Hematopoietic multipotent progenitor cell treated with erythropoietin and hydrocortisone succinate and interleukin-3 and kit ligand, for 17 days (in vitro differentiated cells): ENCODE measurements around the gene TYRO3.
"Not testable (repeated sequence)": the region's sequence is repeated elsewhere in the genome, so short reads cannot be mapped to it uniquely, and the experiment has no call there.

Experiments used
- DNase-seq: peaks from one replicate; pipeline ENCODE4 v3.0.0-alpha.2; 2015; ENCODE audit warnings: low spot score

Gene TYRO3

GRCh38 chr15:41574158-41574557, 15.1 kb downstream of the TYRO3 start:
- no peak for DNase-seq

- no peak for DNase-seq
Observed at GRCh38 chr15:41575282-41575681, 16.3 kb downstream of the TYRO3 start.

DNA sequence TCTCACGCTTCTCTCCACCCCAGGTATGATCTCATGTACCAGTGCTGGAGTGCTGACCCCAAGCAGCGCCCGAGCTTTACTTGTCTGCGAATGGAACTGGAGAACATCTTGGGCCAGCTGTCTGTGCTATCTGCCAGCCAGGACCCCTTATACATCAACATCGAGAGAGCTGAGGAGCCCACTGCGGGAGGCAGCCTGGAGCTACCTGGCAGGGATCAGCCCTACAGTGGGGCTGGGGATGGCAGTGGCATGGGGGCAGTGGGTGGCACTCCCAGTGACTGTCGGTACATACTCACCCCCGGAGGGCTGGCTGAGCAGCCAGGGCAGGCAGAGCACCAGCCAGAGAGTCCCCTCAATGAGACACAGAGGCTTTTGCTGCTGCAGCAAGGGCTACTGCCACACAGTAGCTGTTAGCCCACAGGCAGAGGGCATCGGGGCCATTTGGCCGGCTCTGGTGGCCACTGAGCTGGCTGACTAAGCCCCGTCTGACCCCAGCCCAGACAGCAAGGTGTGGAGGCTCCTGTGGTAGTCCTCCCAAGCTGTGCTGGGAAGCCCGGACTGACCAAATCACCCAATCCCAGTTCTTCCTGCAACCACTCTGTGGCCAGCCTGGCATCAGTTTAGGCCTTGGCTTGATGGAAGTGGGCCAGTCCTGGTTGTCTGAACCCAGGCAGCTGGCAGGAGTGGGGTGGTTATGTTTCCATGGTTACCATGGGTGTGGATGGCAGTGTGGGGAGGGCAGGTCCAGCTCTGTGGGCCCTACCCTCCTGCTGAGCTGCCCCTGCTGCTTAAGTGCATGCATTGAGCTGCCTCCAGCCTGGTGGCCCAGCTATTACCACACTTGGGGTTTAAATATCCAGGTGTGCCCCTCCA, 19.1 kb downstream of the TYRO3 start:
- DNase-seq: no peak

GRCh38 chr15:41578736-41579383, 19.8 kb downstream of the TYRO3 start:
- no peak for DNase-seq

- DNase-seq: no peak
Observed at GRCh38 chr15:41581110-41581509, 22.1 kb downstream of the TYRO3 start.

- no peak for DNase-seq
Observed at GRCh38 chr15:41583795-41584194, 24.8 kb downstream of the TYRO3 start.

- DNase-seq: no peak
Observed at GRCh38 chr15:41584636-41585126, 25.7 kb downstream of the TYRO3 start.

- no peak for DNase-seq
Observed at GRCh38 chr15:41585127-41586047, 26.4 kb downstream of the TYRO3 start.

GRCh38 chr15:41586531-41587282, 27.7 kb downstream of the TYRO3 start:
- DNase-seq: not testable (repeated sequence)

DNA sequence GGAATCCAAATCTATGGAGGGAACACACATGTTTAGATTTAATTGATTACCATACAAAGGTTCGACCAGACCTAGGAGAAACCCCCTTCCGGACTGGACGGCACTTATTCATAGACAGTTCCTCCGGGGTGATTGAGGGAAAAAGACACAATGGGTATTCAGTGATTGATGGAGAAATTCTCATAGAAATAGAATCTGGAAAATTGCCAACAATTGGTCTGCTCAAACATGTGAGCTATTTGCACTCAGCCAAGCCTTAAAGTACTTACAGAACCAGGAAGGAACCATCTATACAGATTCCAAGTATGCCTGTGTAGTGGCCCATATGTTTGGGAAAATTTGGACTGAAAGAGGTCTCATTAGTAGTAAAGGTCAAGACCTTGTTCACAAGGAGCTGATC, 30.0 kb downstream of the TYRO3 start:
- not testable (repeated sequence) for DNase-seq

GRCh38 chr15:41589571-41589970, 30.6 kb downstream of the TYRO3 start:
- DNase-seq: not testable (repeated sequence)

- not testable (repeated sequence) for DNase-seq
Observed at GRCh38 chr15:41591217-41591616, 32.2 kb downstream of the TYRO3 start.

DNA sequence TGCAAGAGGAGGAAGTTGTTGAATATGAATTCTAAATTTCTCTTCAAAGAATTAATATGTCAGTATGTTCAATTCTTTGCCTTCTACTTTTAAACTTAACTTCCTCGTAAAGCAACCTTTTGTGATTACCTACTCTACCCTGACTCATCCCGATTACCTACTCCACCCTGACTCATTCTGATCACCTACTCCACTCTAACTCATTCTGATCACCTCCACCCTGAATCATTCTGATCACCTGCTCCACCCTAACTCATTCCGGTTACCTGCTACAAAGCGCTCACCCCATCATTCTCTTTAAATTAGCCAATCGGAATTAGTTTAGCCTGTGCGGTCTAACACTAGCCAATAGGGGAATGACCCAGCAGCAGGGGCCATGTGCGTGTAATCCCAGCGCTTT, 33.7 kb downstream of the TYRO3 start:
- not testable (repeated sequence) for DNase-seq

DNA sequence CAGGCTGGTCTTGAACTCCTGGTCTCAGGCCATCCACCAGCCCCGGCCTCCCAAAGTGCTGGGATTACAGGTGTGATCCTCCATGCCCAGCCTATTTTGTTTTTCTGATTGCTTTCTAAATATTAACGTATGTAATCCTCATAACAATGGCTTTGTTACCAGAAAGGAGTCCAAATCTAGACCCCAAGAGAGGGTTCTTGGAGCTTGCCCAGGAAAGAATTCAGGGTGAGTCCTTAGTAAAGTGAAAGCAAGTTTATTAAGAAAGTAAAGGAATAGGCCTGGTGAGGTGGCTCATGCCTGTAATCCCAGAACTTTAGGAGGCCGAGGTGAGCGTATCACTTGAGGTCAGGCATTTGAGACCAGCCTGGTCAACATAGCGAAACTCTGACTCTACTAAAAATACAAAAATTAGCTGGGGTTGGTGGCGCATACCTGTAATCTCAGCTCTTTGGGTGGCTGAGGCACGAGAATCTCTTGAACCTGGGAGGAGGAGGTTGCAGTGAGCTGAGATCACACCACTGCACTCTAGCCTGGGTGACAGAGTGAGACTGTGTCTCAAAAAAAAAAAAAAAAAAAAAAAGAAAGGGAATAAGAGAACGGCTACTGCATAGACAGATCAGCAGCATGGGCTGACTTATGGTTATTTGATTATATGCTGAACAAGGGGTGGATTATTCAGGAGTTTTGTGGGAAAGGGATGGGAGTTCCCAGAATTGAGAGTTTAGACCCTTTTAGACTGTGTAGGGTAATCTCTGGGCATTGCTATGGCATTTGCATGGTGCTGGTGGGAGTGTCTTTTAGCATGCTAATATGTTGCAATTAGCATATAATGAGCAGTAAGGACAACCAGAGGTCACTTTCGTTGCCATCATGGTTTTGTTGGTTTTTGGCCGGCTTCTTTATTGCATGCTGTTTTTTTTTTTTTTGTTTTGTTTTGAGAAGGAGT, 36.1 kb downstream of the TYRO3 start:
- no peak for DNase-seq

GRCh38 chr15:41596972-41597371, 38.0 kb downstream of the TYRO3 start:
- DNase-seq: peak; percentile 3

DNA sequence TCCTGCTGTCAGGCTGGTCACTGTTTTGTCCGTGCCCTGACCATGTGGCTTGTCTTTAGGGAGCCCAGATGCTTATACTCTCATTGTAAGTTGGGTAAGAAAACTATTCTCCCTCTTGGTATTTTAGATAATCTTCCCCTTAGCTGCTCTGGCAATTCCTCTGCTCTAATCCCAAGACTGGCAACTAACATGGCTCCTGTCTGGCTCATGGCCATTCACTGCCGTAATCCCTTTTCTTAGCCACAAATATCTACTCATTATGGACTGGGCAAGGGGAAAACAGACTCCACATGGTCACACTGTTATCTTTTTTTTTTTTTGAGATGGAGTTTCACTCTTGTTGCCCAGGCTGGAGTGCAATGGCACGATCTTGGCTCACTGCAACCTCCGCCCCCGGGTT, 38.8 kb downstream of the TYRO3 start:
- no peak for DNase-seq

DNA sequence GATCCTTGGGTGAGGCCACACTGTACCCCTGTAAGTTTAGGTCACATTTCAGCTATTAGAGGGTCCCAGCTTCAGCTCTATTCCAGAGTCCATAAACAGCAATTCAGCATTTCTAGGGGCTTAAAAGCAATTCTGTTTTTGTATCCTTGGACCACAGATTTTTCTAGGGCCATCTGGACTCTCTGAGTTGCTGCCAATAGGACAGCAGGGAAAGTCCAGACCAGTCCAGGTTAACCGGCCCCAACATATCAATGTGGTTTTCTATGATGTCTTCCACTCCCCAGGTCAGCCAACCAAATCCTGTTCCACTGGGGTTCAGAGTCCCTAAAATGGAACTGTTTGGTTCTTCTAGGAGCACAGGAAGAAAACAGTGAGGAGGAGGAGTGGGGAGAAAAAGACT, 40.0 kb downstream of the TYRO3 start:
- DNase-seq: no peak

DNA sequence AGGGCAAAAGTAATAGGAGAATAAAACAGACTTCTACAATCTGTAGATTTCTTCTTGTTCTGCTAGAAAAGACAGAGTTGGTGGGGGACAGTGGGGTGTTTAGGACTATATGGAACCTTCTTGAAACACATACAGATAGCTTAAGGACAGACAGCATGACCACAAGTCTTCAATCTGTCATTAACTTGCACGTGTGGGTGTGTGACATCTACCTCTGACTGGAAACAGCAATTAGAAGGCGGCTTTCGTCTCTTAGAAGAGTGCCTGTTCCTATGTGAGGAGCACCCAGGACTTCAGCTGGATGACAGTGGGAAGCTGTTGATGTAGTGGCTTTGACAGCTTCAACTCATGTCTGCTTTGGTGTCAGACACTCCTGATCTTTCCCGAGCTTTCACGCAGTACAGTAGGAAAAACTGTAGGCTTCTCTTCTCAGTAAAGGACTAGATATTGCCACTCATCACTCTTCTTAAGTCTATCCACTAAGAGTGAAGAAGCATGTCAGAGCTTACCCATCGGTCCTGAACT, 44.5 kb downstream of the TYRO3 start:
- no peak for DNase-seq

DNA sequence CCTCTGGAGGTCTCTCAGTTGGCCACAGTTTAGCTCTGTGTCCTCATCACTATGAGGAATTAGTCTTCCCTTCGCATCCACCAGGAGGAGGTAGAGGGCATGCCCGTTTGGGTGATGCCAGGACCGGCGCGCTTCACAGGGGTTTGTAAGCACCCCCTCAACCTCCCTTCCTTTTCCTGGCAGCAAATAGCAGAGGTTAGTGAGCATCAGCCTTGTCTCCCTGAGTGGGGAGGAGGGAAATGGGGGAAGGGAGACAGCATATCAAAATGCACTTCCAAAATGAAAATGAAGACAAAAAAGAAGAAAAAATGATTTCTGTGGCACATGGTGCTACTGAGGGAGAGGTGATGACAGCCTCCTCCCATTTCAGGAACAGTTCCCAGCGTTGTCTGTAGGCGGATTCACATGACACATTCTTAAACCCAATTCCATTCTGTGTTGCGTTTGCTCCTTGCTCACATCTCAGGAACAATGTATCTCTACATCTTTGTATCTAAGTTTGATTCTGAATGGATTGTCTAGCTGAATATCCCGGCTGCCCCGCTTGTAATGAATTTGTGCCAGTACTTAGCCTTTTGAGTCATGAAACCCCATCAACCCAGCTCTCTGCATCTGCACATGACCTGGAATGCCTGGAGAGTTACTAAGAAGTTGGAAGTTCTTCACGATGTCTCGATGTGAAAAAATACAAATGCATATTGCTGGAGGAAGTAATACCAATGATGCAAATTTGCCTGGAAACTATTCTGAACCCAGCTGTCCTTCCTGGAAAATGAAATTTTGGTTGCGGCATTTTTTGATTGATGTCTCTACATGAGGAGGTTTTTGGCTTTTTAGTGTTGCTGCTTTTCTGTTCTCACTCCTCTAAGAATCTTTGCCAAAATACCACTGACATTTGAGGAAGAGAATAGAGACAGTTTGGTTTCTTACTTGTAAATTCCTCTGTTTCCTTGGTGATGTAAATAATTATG, 45.2 kb downstream of the TYRO3 start:
- DNase-seq: peak; percentile 13
